ENCODE data around the gene SMC3. TPM values are rescaled to one million over a fixed set of nuclear protein-coding genes. Genes with fewer than 3 reads are reported as not detected.

The SMC3 gene
- total and polyA plus RNA-seq, 2 of the 13 experiments (the other 11 are each of a cell fraction or from before 2014, with no cell fraction given) = 11.7 to 48.0 TPM

- Histone ChIP-seq H3K9ac (ENCODE audit: insufficient read depth, low read depth, low read length) (no peak overlapping the region), H4K20me1 (ENCODE audit: insufficient read depth, low read length) (no peaks in the 10 kb centered on the region), H3K4me1 (ENCODE audit: insufficient read depth, low read length) (peaks cover 2% of the 10 kb centered on the region; the same call in 1 of the 2 replicates), H3K79me2 (ENCODE audit: insufficient read depth, low read length) (no peaks in the 10 kb centered on the region), H2AFZ (ENCODE audit: low read length) (no peak overlapping the region), H3K9me3 (ENCODE audit: low read length) (no peaks in the 10 kb centered on the region), H3K36me3 (replicated peaks in 1 of 2; ENCODE audit: control insufficient read depth in 1 of 2, insufficient read depth in 2 of 2, low read length in 2 of 2) (no peaks in the 10 kb centered on the region), H3K27me3 (ENCODE audit: control insufficient read depth in 1 of 2, insufficient read depth in 2 of 2, low read length in 2 of 2) (peaks cover 2 to 12% of the 10 kb centered on the region in 2 experiments; a peak in 4 of 5 replicates), H3K4me2 (ENCODE audit: low read depth, low read length) (no peak overlapping the region), H3K4me3 (replicated peaks in 1 of 3; ENCODE audit: insufficient read depth in 1 of 3, low read depth in 2 of 3, low read length in 3 of 3) (no peak overlapping the region), H3K27ac (ENCODE audit: extremely low read length, insufficient read depth, low read length) (no peak overlapping the region)
- TF ChIP-seq ZNF7 (CRISPR knock-in tag; IDR thresholded peaks at IDR 0.05) (peak; percentile 90), JUN (CRISPR knock-in tag; IDR thresholded peaks at IDR 0.05) (no peak)
- FAIRE-seq = no peak
- ChIA-PET POLR2A (no interaction called here), CTCF (ENCODE audit: low intra/inter-chr PET ratio, low total read pairs) (no interaction called here)
- 7% methylated on average over 3 of the region's 3 CpGs for WGBS (ENCODE audit: low lambda C conversion rate)
- in situ Hi-C loops (cut with HindIII; ENCODE audit: extremely low pct_ligation_motif_present, low pct_unique_long_range_greater_than_20kb) = no loop called here
- no TSS peak for BruUV-seq (replicated peaks)
- DNase-seq (ENCODE audit: low spot score) = no peak
- intact Hi-C loops (cut with micrococcal nuclease; ENCODE audit: unreplicated experiment) = no loop called here
- no peak for ATAC-seq
Observed at GRCh38 chr10:110561292-110561691, 6.2 kb upstream of the SMC3 start.

GRCh38 chr10:110562348-110562747 is 5.1 kb upstream of the SMC3 start:
- Histone ChIP-seq H3K36me3 (replicated peaks in 1 of 2; ENCODE audit: control insufficient read depth in 1 of 2, insufficient read depth in 2 of 2, low read length in 2 of 2) (no peaks in the 10 kb centered on the region), H3K4me1 (ENCODE audit: insufficient read depth, low read length) (peaks cover 10% of the 10 kb centered on the region), H2AFZ (ENCODE audit: low read length) (peak overlapping the region; percentile 12), H3K4me3 (replicated peaks in 1 of 3; ENCODE audit: insufficient read depth in 1 of 3, low read depth in 2 of 3, low read length in 3 of 3) (no peak overlapping the region), H4K20me1 (ENCODE audit: insufficient read depth, low read length) (no peaks in the 10 kb centered on the region), H3K27me3 (ENCODE audit: control insufficient read depth in 1 of 2, insufficient read depth in 2 of 2, low read length in 2 of 2) (peaks cover 2 to 12% of the 10 kb centered on the region in 2 experiments; a peak in 4 of 5 replicates), H3K4me2 (ENCODE audit: low read depth, low read length) (no peak overlapping the region), H3K9me3 (ENCODE audit: low read length) (no peaks in the 10 kb centered on the region), H3K9ac (ENCODE audit: insufficient read depth, low read depth, low read length) (no peak overlapping the region), H3K27ac (ENCODE audit: extremely low read length, insufficient read depth, low read length) (no peak overlapping the region), H3K79me2 (ENCODE audit: insufficient read depth, low read length) (no peaks in the 10 kb centered on the region)
- POLR2A ChIA-PET = no interaction called here
- CTCF ChIA-PET (ENCODE audit: low intra/inter-chr PET ratio, low total read pairs) = no interaction called here
- ATAC-seq (no peak), FAIRE-seq (no peak), DNase-seq (ENCODE audit: low spot score) (no peak)
- in situ Hi-C loops (cut with HindIII; ENCODE audit: extremely low pct_ligation_motif_present, low pct_unique_long_range_greater_than_20kb) (no loop called here), intact Hi-C loops (cut with micrococcal nuclease; ENCODE audit: unreplicated experiment) (no loop called here)
- no peak for TF ChIP-seq FOXO4 (CRISPR knock-in tag; conservative IDR thresholded peaks at IDR 0.05)
- TF ChIP-seq GTF3A (CRISPR knock-in tag; conservative IDR thresholded peaks at IDR 0.05) = no peak
- 14% methylated on average over 4 of the region's 4 CpGs for WGBS (ENCODE audit: low lambda C conversion rate)
- no TSS peak for BruUV-seq (replicated peaks)
